GM19397 (cell line): ENCODE measurements around the gene ZNF777.
"Not testable (repeated sequence)": the region's sequence is repeated elsewhere in the genome, so short reads cannot be mapped to it uniquely, and the experiment has no call there.

Experiments
- ATAC-seq: cut with Tn5 transposase; IDR thresholded peaks from one replicate; pipeline ENCODE4 v1.9.1; 2021; ENCODE audit warnings: mild to moderate bottlenecking, moderate library complexity; ENCODE audit not compliant: unreplicated experiment

Gene ZNF777

GRCh38 chr7:149455175-149455950 lies 5.5 kb downstream of the ZNF777 start:
- no peak for ATAC-seq

- ATAC-seq = no peak
These were observed 6.1 kb downstream of the ZNF777 start for GRCh38 chr7:149454750-149455149.

GRCh38 chr7:149454006-149454405 lies 6.9 kb downstream of the ZNF777 start:
- ATAC-seq = no peak

GRCh38 chr7:149450821-149451220 lies 10.0 kb downstream of the ZNF777 start:
- ATAC-seq = no peak

GRCh38 chr7:149449897-149450296 lies 11.0 kb downstream of the ZNF777 start:
- no peak for ATAC-seq

- ATAC-seq = no peak
These were observed 11.9 kb downstream of the ZNF777 start for GRCh38 chr7:149448961-149449360.

- ATAC-seq = not testable (repeated sequence)
These were observed 14.8 kb downstream of the ZNF777 start for GRCh38 chr7:149446026-149446425.

GRCh38 chr7:149444287-149444686 lies 16.6 kb downstream of the ZNF777 start:
- no peak for ATAC-seq

- ATAC-seq = no peak
These were observed 17.3 kb downstream of the ZNF777 start for GRCh38 chr7:149443523-149443922.

GRCh38 chr7:149442924-149443323 lies 17.9 kb downstream of the ZNF777 start:
- no peak for ATAC-seq

GRCh38 chr7:149440222-149440621 lies 20.6 kb downstream of the ZNF777 start:
- ATAC-seq = no peak

GRCh38 chr7:149436358-149436757 lies 24.5 kb downstream of the ZNF777 start:
- ATAC-seq = no peak

GRCh38 chr7:149433124-149433523 lies 27.7 kb downstream of the ZNF777 start:
- no peak for ATAC-seq

- ATAC-seq = no peak
These were observed 28.7 kb downstream of the ZNF777 start for GRCh38 chr7:149432121-149432691.

GRCh38 chr7:149431486-149432120 lies 29.3 kb downstream of the ZNF777 start:
- no peak for ATAC-seq

GRCh38 chr7:149430192-149430591 lies 30.7 kb downstream of the ZNF777 start:
- ATAC-seq = no peak

- ATAC-seq = no peak
These were observed 33.0 kb downstream of the ZNF777 start for GRCh38 chr7:149427893-149428292.

- no peak for ATAC-seq
These were observed 33.7 kb downstream of the ZNF777 start for GRCh38 chr7:149427096-149427680.

- no peak for ATAC-seq
These were observed 37.3 kb downstream of the ZNF777 start for GRCh38 chr7:149423449-149424110.

- ATAC-seq = peak; percentile 7
These were observed 38.0 kb downstream of the ZNF777 start for GRCh38 chr7:149422914-149423301.
